Lower lobe of right lung (tissue), 2 donors: ENCODE data around the gene PDCD1. TPM values are rescaled to one million over a fixed set of nuclear protein-coding genes. Genes with fewer than 3 reads are reported as not detected.

ENCODE experiments used
- ATAC-seq, 2 donors: fragments of 200-7000 bp; cut with Tn5 transposase; one replicate each; pipeline ENCODE4 v1.9.1; 2020 to 2022; ENCODE audit warnings: mild to moderate bottlenecking in 2 of 2, moderate library complexity in 2 of 2
- DNase-seq: peaks from one replicate; pipeline ENCODE4 v3.0.0-alpha.2; 2020
- H3K27ac ChIP-seq: fragments of 200-600 bp; one replicate; pipeline ENCODE4 v1.8.0; 2022
- H3K27me3 ChIP-seq: fragments of 200-600 bp; one replicate; pipeline ENCODE4 v1.8.0; 2022; ENCODE audit warnings: low read depth
- H3K36me3 ChIP-seq: fragments of 200-600 bp; one replicate; pipeline ENCODE4 v1.8.0; 2022; ENCODE audit warnings: mild to moderate bottlenecking
- H3K4me1 ChIP-seq: fragments of 200-600 bp; one replicate; pipeline ENCODE4 v1.8.0; 2022
- H3K4me3 ChIP-seq: fragments of 200-600 bp; one replicate; pipeline ENCODE4 v1.8.0; 2022; ENCODE audit warnings: mild to moderate bottlenecking
- H3K9me3 ChIP-seq: fragments of 200-600 bp; one replicate; pipeline ENCODE4 v1.8.0; 2022
- intact Hi-C: fragments of 100-400 bp; cut with DNase I; formaldehyde crosslinking; loops from one replicate; pipeline ENCODE4 v1.11.0; 2022
- total RNA-seq: library from RNA; stranded (reverse); fragmentation: NEBNext Ultra II Directional; extraction: Animal tissue kit (Norgen Biotek cat#: 25700); gene quantifications from one replicate; pipeline ENCODE4 v1.2.1, GENCODE V29; 2021
- TF ChIP-seq, protein P1 (sequence below): fragments of 200-600 bp; IDR thresholded peaks from one replicate; pipeline ENCODE4 v1.8.0; 2022; ENCODE audit warnings: antibody characterized with exemption, mild to moderate bottlenecking
- donor health status: DM: no; HTN: yes; CAD: no; lungs with severe emphysema.

Gene PDCD1
- total RNA-seq, 1 donor from 2014 or later, result 1.4 TPM

DNA sequence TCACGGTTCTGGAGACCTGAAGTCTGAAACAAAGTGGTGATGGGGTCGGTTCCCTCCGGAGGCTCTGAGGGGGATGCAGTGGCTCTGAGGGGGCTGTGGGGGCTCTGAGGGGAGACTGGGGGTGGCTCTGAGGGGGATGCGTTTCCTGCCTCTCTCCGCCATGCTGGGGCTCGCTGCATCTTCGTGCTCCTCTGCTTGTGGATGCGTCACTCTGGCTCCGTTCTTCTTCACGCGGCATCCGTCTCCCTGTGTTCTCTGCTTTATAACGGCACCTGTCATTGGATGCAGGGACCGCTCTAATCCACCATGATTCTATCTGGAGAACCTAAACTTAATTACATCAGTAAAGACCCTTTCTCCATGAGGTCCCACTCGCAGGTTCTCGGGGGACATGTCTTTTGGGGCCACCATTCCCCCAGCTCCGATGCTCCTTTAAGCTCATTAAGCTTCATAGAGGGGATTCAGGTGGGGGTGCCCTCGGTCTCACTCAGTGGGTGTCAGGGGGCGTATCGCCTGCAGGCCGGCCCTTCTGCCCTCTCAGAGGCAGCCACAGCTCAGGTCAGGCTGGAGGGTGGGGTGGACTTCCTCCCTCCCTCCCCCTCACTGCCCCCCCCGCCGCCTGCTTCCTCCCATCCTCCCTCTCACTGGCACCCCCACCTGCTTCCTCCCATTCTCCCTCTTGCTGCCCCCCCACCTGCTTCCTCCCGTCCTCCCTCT is 29.3 kb upstream of the PDCD1 start:
- ATAC-seq (no peak), DNase-seq (no peak)
- TF ChIP-seq, protein P1, sequence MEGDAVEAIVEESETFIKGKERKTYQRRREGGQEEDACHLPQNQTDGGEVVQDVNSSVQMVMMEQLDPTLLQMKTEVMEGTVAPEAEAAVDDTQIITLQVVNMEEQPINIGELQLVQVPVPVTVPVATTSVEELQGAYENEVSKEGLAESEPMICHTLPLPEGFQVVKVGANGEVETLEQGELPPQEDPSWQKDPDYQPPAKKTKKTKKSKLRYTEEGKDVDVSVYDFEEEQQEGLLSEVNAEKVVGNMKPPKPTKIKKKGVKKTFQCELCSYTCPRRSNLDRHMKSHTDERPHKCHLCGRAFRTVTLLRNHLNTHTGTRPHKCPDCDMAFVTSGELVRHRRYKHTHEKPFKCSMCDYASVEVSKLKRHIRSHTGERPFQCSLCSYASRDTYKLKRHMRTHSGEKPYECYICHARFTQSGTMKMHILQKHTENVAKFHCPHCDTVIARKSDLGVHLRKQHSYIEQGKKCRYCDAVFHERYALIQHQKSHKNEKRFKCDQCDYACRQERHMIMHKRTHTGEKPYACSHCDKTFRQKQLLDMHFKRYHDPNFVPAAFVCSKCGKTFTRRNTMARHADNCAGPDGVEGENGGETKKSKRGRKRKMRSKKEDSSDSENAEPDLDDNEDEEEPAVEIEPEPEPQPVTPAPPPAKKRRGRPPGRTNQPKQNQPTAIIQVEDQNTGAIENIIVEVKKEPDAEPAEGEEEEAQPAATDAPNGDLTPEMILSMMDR, result no peak
- Histone ChIP-seq H3K27me3 (no peaks in the 10 kb centered on the region), H3K36me3 (no peaks in the 10 kb centered on the region), H3K4me1 (peaks cover 4% of the 10 kb centered on the region), H3K27ac (no peak overlapping the region), H3K4me3 (no peak overlapping the region), H3K9me3 (no peaks in the 10 kb centered on the region)
- intact Hi-C loops, result no loop called here

DNA sequence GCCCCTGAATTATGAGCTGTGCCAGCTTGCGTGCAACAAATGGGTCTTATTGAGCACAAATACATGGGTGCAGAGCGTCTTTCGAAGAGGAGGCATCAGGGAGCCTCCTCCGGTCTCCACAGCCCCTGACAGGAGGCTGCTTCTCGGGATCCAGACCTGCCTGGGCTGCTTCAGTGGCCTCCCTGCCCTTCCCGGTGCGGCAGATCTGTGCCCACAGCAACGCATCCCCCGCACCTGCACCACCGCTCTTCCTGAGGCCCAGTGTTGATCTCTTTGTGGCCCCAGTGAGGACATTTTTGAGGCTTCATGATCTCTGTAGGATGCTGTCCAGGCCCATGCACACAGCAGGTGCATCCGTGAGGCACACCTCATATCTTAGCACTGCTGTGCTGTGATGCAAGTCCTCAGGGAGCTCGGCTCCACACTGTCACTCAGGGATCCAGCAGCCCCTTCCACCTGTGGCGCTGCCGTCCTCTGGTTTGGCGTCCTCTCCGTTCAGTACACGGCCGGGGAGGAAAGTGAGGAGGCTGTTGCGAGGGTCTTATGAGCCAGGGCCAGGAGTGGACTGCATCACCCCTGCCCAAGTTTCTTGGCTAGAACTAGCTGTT is 28.2 kb upstream of the PDCD1 start:
- DNase-seq (no peak), ATAC-seq (no peak)
- TF ChIP-seq, protein P1, result no peak
- H3K4me3 ChIP-seq, result no peak overlapping the region
- no peaks in the 10 kb centered on the region for H3K36me3 ChIP-seq
- H3K27ac ChIP-seq, result no peak overlapping the region
- H3K9me3 ChIP-seq, result no peaks in the 10 kb centered on the region
- peaks cover 14% of the 10 kb centered on the region for H3K4me1 ChIP-seq
- intact Hi-C loops, result no loop called here
- no peaks in the 10 kb centered on the region for H3K27me3 ChIP-seq

DNA sequence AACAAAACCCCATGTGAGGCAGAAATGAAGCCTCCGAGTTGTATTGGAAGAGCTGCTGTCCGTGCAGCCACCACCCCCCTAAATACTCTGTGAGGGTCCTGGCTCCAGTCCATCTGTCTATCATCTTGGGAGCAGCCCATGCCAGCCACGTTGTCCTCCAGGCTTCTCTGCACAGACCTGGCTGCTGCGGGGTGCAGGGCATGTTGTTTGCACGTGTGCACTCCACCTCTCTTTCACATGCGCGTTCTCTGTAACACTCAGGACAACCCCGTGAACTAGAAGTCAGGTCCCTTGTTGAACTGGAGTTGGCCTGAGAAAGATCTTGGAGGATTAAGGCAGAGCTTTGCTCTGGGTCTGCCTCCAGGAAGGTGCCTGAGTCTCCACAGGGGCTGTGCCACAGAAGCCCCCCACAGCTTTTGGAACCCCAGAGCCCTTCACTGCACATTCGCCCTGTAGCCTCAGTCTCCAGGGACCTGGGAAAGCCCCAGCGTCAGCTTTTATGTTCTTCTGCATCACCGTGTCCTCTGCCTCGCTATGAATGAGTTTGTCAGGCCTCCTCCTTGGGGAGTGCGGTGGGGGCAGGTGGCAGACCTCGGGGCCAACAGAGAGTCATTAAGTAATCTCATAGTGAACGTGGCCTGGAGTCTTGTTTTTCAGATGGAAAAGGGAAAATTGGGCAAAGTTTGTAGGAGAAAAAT is 27.4 kb upstream of the PDCD1 start:
- Histone ChIP-seq H3K27ac (no peak overlapping the region), H3K9me3 (no peaks in the 10 kb centered on the region), H3K27me3 (no peaks in the 10 kb centered on the region), H3K4me3 (no peak overlapping the region), H3K4me1 (peaks cover 17% of the 10 kb centered on the region), H3K36me3 (no peaks in the 10 kb centered on the region)
- intact Hi-C loops, result no loop called here
- ATAC-seq, result no peak
- TF ChIP-seq, protein P1, result no peak
- no peak for DNase-seq

DNA sequence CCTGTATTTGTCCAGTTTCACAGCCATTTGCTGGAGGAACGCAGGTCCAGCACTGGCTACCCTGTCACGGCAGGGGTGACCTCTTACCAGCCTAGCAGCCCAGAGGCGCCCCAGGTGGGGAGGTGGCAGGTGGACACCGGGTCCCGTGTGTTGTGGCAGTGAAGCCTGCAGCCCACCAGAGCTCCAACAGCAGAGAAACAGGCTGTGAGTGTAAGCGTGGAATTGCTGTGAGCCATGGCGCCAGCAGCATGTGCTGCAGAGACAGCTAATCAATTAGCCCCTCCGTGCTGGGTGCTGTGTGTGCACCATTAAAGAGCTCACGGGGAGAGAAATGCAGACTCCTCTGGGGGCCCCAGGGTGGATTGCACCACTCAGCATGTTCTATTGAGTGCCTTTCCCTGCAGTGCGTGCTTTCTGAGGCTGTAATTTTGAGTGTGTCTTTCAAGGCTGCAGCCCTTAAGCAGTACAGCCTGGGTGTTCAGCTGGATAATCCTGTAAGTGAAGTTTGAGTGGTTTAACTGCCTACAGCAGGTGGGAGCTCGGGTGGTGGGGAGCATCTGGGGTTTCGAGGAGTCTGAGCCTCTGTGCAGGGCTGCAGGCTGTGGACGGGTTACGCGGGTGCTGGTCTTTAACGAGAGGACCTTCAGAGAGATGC is 26.7 kb upstream of the PDCD1 start:
- DNase-seq (no peak), ATAC-seq (no peak)
- no peaks in the 10 kb centered on the region for H3K27me3 ChIP-seq
- H3K4me3 ChIP-seq, result no peak overlapping the region
- H3K9me3 ChIP-seq, result no peaks in the 10 kb centered on the region
- intact Hi-C loops, result no loop called here
- TF ChIP-seq, protein P1, result no peak
- no peak overlapping the region for H3K27ac ChIP-seq
- H3K4me1 ChIP-seq, result peaks cover 22% of the 10 kb centered on the region
- no peaks in the 10 kb centered on the region for H3K36me3 ChIP-seq

DNA sequence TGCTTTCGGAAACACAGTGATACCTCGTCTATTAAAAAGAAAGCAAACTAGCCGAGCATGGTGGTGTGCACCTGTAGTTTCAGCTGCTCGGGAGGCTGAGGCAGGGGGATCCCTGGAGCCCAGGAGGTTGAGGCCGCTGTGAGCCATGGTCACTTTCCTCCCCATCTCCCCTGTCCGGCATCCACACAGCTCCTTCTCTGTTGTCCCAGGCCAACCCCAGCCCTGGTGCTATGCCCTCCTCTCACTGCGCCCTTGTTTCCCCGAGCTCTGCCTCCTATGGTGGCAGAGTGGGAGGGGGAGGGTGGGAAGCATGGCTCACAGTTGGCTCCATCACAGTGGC is 26.2 kb upstream of the PDCD1 start:
- H3K27ac ChIP-seq, result no peak overlapping the region
- TF ChIP-seq, protein P1, result no peak
- no peak overlapping the region for H3K4me3 ChIP-seq
- ATAC-seq (no peak), DNase-seq (no peak)
- intact Hi-C loops, result no loop called here
- no peaks in the 10 kb centered on the region for H3K27me3 ChIP-seq
- peaks cover 22% of the 10 kb centered on the region for H3K4me1 ChIP-seq
- H3K36me3 ChIP-seq, result no peaks in the 10 kb centered on the region
- H3K9me3 ChIP-seq, result no peaks in the 10 kb centered on the region
